ENCODE results near the gene P2RX5. TPM values are rescaled to one million over a fixed set of nuclear protein-coding genes. Genes with fewer than 3 reads are reported as not detected.

P2RX5 gene
- total and polyA plus RNA-seq, 2 experiments from 2014 or later = 7.5 to 13.6 TPM

GRCh38 chr17:3647769-3648555 is 48.0 kb downstream of the P2RX5 start:
- no peaks in the 10 kb centered on the region for H3K9me3 Mint-ChIP-seq
- Histone ChIP-seq H4K20me1 (replicated peaks; ENCODE audit: insufficient read depth) (no peaks in the 10 kb centered on the region), H3K4me3 (no peak overlapping the region), H3K79me2 (replicated peaks; ENCODE audit: insufficient read depth) (no peaks in the 10 kb centered on the region), H3K36me3 (ENCODE audit: insufficient read depth) (no peaks in the 10 kb centered on the region), H3K9me2 (ENCODE audit: insufficient read depth) (no peaks in the 10 kb centered on the region), H3K27ac (ENCODE audit: low read depth) (no peak overlapping the region), H3K27me3 (ENCODE audit: insufficient read depth) (no peaks in the 10 kb centered on the region), H2AFZ (no peak overlapping the region), H3K4me1 (ENCODE audit: insufficient read depth) (no peaks in the 10 kb centered on the region), H3F3A (replicated peaks; ENCODE audit: low read depth) (no peaks in the 10 kb centered on the region), H3K4me2 (no peak overlapping the region)
- peaks cover 10% of the 10 kb centered on the region; the same call in 2 of the 3 replicates for H3K36me3 Mint-ChIP-seq (ENCODE audit: low read depth)
- ATAC-seq = peak; percentile 96
- peak; percentile 74 for DNase-seq (ENCODE audit: low spot score)
- H3K27ac Mint-ChIP-seq = no peak overlapping the region
- no peak overlapping the region for H3K4me3 Mint-ChIP-seq
- H3K27me3 Mint-ChIP-seq (ENCODE audit: insufficient read depth, low read depth, poor library complexity) = peaks cover 2% of the 10 kb centered on the region
- no peak for TF ChIP-seq EZH2 (IDR thresholded peaks at IDR 0.05; ENCODE audit: low read depth, unreplicated experiment)
- peak; percentile 50 to 71 for TF ChIP-seq CTCF (conservative IDR thresholded peaks at IDR 0.05; ENCODE audit: low read depth in 2 of 2)
- H3K4me1 Mint-ChIP-seq = no peaks in the 10 kb centered on the region

GRCh38 chr17:3647251-3647650 is 48.7 kb downstream of the P2RX5 start:
- Histone ChIP-seq H3K27ac (ENCODE audit: low read depth) (no peak overlapping the region), H3F3A (replicated peaks; ENCODE audit: low read depth) (no peaks in the 10 kb centered on the region), H2AFZ (no peak overlapping the region), H3K9me2 (ENCODE audit: insufficient read depth) (no peaks in the 10 kb centered on the region), H3K4me3 (no peak overlapping the region), H4K20me1 (replicated peaks; ENCODE audit: insufficient read depth) (no peaks in the 10 kb centered on the region), H3K4me1 (ENCODE audit: insufficient read depth) (no peaks in the 10 kb centered on the region), H3K36me3 (ENCODE audit: insufficient read depth) (no peaks in the 10 kb centered on the region), H3K27me3 (ENCODE audit: insufficient read depth) (no peaks in the 10 kb centered on the region), H3K79me2 (replicated peaks; ENCODE audit: insufficient read depth) (no peaks in the 10 kb centered on the region), H3K4me2 (no peak overlapping the region)
- no peak overlapping the region for H3K27ac Mint-ChIP-seq
- peaks cover 2% of the 10 kb centered on the region for H3K27me3 Mint-ChIP-seq (ENCODE audit: insufficient read depth, low read depth, poor library complexity)
- peak; percentile 25; the same call in 2 of the 3 replicates for ATAC-seq
- peaks cover 13% of the 10 kb centered on the region; the same call in 2 of the 3 replicates for H3K36me3 Mint-ChIP-seq (ENCODE audit: low read depth)
- no peaks in the 10 kb centered on the region; the same call in 2 of the 3 replicates for H3K4me1 Mint-ChIP-seq
- DNase-seq (ENCODE audit: low spot score) = no peak
- no peak overlapping the region for H3K4me3 Mint-ChIP-seq
- no peak for TF ChIP-seq CREB1 (CRISPR knock-in tag; IDR thresholded peaks at IDR 0.05; ENCODE audit: low read depth)
- TF ChIP-seq ZNF462 (CRISPR knock-in tag; IDR thresholded peaks at IDR 0.05) = no peak
- no peak for TF ChIP-seq EZH2 (IDR thresholded peaks at IDR 0.05; ENCODE audit: low read depth, unreplicated experiment)
- TF ChIP-seq POLR2AphosphoS5 (IDR thresholded peaks at IDR 0.05; ENCODE audit: low read depth) = no peak
- H3K9me3 Mint-ChIP-seq = no peaks in the 10 kb centered on the region

Data from GM23338 (cell line).